Jurkat, Clone E6-1 (cell line): ENCODE data around the gene MAGEB18. TPM values are rescaled to one million over a fixed set of nuclear protein-coding genes. Genes with fewer than 3 reads are reported as not detected.

Source experiments
- DNase-seq: peaks from one replicate; pipeline ENCODE4 v3.0.0-alpha.2; 2011; ENCODE audit warnings: low read depth, low spot score
- H3K4me3 ChIP-seq: 2 replicates; pipeline ENCODE4 v1.5.1; 2011; ENCODE audit warnings: mild to moderate bottlenecking, low read length, control low read depth, moderate library complexity
- polyA plus RNA-seq: library from polyadenylated mRNA; unstranded; fragments of >200 nt; gene quantifications from one replicate; pipeline ENCODE4 v1.2.1, GENCODE V29; 2012; ENCODE audit warnings: missing spikeins; ENCODE audit not compliant: insufficient read length, insufficient read depth

The MAGEB18 gene
- polyA plus RNA-seq: not detected

- peak; percentile 1 for DNase-seq
- H3K4me3 ChIP-seq: no peak within 1 kb of the TSS
Observed at GRCh38 chrX:26138274-26138673, at the start of gene MAGEB18. MAGEB18 (plus strand) TSS chrX:26138343; CDS start chrX:26138986, 643 bp downstream.

GRCh38 chrX:26100421-26100920 is 37.7 kb upstream of the MAGEB18 start:
- no peak overlapping the region for H3K4me3 ChIP-seq

GRCh38 chrX:26109142-26109541 is 29.0 kb upstream of the MAGEB18 start:
- no peak overlapping the region for H3K4me3 ChIP-seq
- no peak for DNase-seq

More at GRCh38 chrX:26100421-26100920, 37.7 kb upstream of the MAGEB18 start:
- no peak for DNase-seq

- no peak overlapping the region for H3K4me3 ChIP-seq
- DNase-seq: no peak
Observed at GRCh38 chrX:26146024-26146423, 7.9 kb downstream of the MAGEB18 start.

- no peak within 1 kb of the TSS for H3K4me3 ChIP-seq
- no peak for DNase-seq
Observed at GRCh38 chrX:26160301-26160700, 22.2 kb downstream of the MAGEB18 start, which contains the start of gene MAGEB6B. MAGEB6B (plus strand) TSS chrX:26160601; CDS start chrX:26160601, 0 bp downstream.
